ENCODE results near the gene WASHC4. TPM values are rescaled to one million over a fixed set of nuclear protein-coding genes. Genes with fewer than 3 reads are reported as not detected.

WASHC4 gene
- total RNA-seq, 1 experiment from 2014 or later = 25.5 TPM

DNA sequence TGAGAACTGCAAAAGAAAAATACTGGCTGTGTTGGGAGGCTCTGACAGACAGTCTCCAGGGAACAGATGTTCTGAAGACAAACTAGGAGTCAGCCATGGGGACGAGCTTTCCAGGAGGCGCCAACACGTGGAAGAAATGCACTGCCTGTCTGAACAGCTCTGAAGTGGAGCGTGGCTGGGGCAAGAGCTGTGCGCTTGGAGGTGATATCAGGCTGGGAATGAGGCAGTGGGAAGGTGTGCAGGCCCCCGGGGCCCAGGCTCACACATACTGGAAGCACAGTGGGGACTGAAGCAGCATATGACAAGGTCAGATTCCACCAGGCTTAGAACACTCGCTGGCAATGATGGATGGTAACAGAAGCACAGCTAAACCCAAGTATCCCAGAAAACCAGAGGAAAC is 110.9 kb downstream of the WASHC4 start:
- Histone ChIP-seq H3K9me2 (ENCODE audit: insufficient read depth) (no peaks in the 10 kb centered on the region), H3K4me2 (ENCODE audit: low read length) (no peak overlapping the region), H3K27me3 (ENCODE audit: insufficient read depth, low read length) (no peaks in the 10 kb centered on the region), H3K4me3 (replicated peaks in 1 of 2; ENCODE audit: low read depth in 1 of 2, low read length in 2 of 2) (no peak overlapping the region), H4K20me1 (ENCODE audit: insufficient read depth) (no peaks in the 10 kb centered on the region), H3K4me1 (ENCODE audit: control insufficient read depth in 1 of 2, insufficient read depth in 2 of 2, low read length in 2 of 2) (peaks cover 7% of the 10 kb centered on the region in 2 experiments; a peak in 3 of 4 replicates), H3K27ac (ENCODE audit: low read depth, low read length) (no peak overlapping the region), H3K9me3 (ENCODE audit: control insufficient read depth in 1 of 2, insufficient read depth in 1 of 2, low read depth in 1 of 2, low read length in 2 of 2) (no peaks in the 10 kb centered on the region), H2AFZ (ENCODE audit: low read depth, low read length, poor library complexity, severe bottlenecking) (no peak overlapping the region), H3K9ac (ENCODE audit: low read length) (no peak overlapping the region), H3K79me2 (ENCODE audit: insufficient read depth, low read length) (no peaks in the 10 kb centered on the region), H3K36me3 (ENCODE audit: control insufficient read depth in 1 of 2, insufficient read depth in 2 of 2, low read length in 2 of 2) (peaks cover 0 to 2% of the 10 kb centered on the region in 2 experiments; a peak in 1 of 4 replicates)
- POLR2A ChIA-PET = no interaction called here
- RAD21 ChIA-PET (ENCODE audit: low non-redundant PET in 1 of 2, low total read pairs in 2 of 2, uncharacterized antibody in 2 of 2, unreplicated experiment in 2 of 2) = no interaction called here
- CTCF ChIA-PET = no interaction called here
- no peak for ATAC-seq
- intact Hi-C loops (cut with micrococcal nuclease) = no loop called here
- no peak for TF ChIP-seq POLR2AphosphoS5 (IDR thresholded peaks at IDR 0.05; ENCODE audit: low read depth, low read length)
- no peak for TF ChIP-seq EGR1 (IDR thresholded peaks at IDR 0.05; ENCODE audit: low read depth)
- no peak for TF ChIP-seq YY1 (IDR thresholded peaks at IDR 0.05; ENCODE audit: extremely low read depth, insufficient replicate concordance, low read depth, low read length)
- no peak for TF ChIP-seq EZH2phosphoT487 (IDR thresholded peaks at IDR 0.05; ENCODE audit: borderline replicate concordance)
- TF ChIP-seq TCF7L2 (IDR thresholded peaks at IDR 0.05; ENCODE audit: borderline replicate concordance, extremely low read depth, insufficient read depth, insufficient read length) = no peak
- no peak for TF ChIP-seq FOSL1 (IDR thresholded peaks at IDR 0.05; ENCODE audit: low read depth)
- TF ChIP-seq, protein P1, sequence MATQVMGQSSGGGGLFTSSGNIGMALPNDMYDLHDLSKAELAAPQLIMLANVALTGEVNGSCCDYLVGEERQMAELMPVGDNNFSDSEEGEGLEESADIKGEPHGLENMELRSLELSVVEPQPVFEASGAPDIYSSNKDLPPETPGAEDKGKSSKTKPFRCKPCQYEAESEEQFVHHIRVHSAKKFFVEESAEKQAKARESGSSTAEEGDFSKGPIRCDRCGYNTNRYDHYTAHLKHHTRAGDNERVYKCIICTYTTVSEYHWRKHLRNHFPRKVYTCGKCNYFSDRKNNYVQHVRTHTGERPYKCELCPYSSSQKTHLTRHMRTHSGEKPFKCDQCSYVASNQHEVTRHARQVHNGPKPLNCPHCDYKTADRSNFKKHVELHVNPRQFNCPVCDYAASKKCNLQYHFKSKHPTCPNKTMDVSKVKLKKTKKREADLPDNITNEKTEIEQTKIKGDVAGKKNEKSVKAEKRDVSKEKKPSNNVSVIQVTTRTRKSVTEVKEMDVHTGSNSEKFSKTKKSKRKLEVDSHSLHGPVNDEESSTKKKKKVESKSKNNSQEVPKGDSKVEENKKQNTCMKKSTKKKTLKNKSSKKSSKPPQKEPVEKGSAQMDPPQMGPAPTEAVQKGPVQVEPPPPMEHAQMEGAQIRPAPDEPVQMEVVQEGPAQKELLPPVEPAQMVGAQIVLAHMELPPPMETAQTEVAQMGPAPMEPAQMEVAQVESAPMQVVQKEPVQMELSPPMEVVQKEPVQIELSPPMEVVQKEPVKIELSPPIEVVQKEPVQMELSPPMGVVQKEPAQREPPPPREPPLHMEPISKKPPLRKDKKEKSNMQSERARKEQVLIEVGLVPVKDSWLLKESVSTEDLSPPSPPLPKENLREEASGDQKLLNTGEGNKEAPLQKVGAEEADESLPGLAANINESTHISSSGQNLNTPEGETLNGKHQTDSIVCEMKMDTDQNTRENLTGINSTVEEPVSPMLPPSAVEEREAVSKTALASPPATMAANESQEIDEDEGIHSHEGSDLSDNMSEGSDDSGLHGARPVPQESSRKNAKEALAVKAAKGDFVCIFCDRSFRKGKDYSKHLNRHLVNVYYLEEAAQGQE (IDR thresholded peaks at IDR 0.05; ENCODE audit: low read depth) = no peak
- no peak for TF ChIP-seq ZFX (IDR thresholded peaks at IDR 0.05)
- no peak for TF ChIP-seq RAD21 (IDR thresholded peaks at IDR 0.05; ENCODE audit: low read depth)
- TF ChIP-seq SRF (IDR thresholded peaks at IDR 0.05; ENCODE audit: low read depth) = no peak
- TF ChIP-seq ZNF274 (IDR thresholded peaks at IDR 0.05; ENCODE audit: low read depth, low read length) = no peak
- TF ChIP-seq, protein P2, sequence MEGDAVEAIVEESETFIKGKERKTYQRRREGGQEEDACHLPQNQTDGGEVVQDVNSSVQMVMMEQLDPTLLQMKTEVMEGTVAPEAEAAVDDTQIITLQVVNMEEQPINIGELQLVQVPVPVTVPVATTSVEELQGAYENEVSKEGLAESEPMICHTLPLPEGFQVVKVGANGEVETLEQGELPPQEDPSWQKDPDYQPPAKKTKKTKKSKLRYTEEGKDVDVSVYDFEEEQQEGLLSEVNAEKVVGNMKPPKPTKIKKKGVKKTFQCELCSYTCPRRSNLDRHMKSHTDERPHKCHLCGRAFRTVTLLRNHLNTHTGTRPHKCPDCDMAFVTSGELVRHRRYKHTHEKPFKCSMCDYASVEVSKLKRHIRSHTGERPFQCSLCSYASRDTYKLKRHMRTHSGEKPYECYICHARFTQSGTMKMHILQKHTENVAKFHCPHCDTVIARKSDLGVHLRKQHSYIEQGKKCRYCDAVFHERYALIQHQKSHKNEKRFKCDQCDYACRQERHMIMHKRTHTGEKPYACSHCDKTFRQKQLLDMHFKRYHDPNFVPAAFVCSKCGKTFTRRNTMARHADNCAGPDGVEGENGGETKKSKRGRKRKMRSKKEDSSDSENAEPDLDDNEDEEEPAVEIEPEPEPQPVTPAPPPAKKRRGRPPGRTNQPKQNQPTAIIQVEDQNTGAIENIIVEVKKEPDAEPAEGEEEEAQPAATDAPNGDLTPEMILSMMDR (IDR thresholded peaks at IDR 0.05 in 2 of 3, conservative IDR thresholded peaks at IDR 0.05 in 1 of 3; ENCODE audit: borderline replicate concordance in 1 of 3, insufficient read depth in 1 of 3, low read depth in 2 of 3, low read length in 2 of 3) = no peak
- TF ChIP-seq SP1 (IDR thresholded peaks at IDR 0.05; ENCODE audit: low read depth) = no peak
- no peak for TF ChIP-seq SIN3A (IDR thresholded peaks at IDR 0.05; ENCODE audit: low read depth)
- no peak for TF ChIP-seq ELF1 (IDR thresholded peaks at IDR 0.05; ENCODE audit: borderline replicate concordance, low read depth)
- TF ChIP-seq POLR2A (IDR thresholded peaks at IDR 0.05; ENCODE audit: borderline replicate concordance, extremely low read depth, insufficient read depth, insufficient read length) = no peak
- no peak for TF ChIP-seq JUND (IDR thresholded peaks at IDR 0.05)
- TF ChIP-seq, protein P3, sequence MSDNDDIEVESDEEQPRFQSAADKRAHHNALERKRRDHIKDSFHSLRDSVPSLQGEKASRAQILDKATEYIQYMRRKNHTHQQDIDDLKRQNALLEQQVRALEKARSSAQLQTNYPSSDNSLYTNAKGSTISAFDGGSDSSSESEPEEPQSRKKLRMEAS (IDR thresholded peaks at IDR 0.05) = no peak
- TF ChIP-seq CEBPB (IDR thresholded peaks at IDR 0.05; ENCODE audit: low read depth) = no peak
- no peak for TF ChIP-seq CBX3 (IDR thresholded peaks at IDR 0.05; ENCODE audit: low read depth)
- BruUV-seq (replicated peaks) = no TSS peak
- DNase-seq (ENCODE audit: low read depth, low spot score) = no peak

Data from HCT116 (cell line).